GM12892 (cell line): ENCODE data around the gene ZNF536.

Source experiments
- POLR2A ChIP-seq: IDR thresholded peaks from 2 replicates; pipeline ENCODE4 v1.6.1; 2011; ENCODE audit warnings: low read depth, low read length, control low read depth
- POLR2AphosphoS5 ChIP-seq: IDR thresholded peaks from 2 replicates; pipeline ENCODE4 v1.6.1; 2011; ENCODE audit warnings: low read depth, low read length, control low read depth
- TAF1 ChIP-seq: IDR thresholded peaks from 2 replicates; pipeline ENCODE4 v1.6.1; 2011; ENCODE audit warnings: low read depth, mild to moderate bottlenecking, control low read depth, low read length, borderline replicate concordance

DNA sequence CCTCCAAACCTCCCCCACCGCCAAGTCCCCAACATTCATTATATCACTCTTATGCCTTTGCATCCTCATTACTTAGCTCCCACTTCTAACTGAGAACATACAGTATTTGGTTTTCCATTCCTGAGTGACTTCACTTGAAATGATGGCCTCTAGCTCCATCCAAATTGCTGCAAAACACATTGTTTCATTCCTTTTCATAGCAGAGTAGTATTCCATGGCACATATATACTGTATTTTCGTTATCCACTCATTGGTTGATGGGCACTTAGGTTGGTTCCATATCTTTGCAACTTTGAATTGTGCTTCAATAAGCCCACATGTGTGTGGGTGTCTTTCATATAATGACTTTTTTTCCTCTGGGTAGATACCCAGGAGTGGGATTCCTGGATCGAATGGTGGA, 233.1 kb downstream of the ZNF536 start:
- no peak for TF ChIP-seq POLR2A
- no peak for TF ChIP-seq POLR2AphosphoS5
- no peak for TF ChIP-seq TAF1
